Measurements from ENCODE around the gene POLE4. TPM values are rescaled to one million over a fixed set of nuclear protein-coding genes. Genes with fewer than 3 reads are reported as not detected.

The POLE4 gene, protein sequence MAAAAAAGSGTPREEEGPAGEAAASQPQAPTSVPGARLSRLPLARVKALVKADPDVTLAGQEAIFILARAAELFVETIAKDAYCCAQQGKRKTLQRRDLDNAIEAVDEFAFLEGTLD
- 11.4 and 20.9 TPM in 2 replicates for total RNA-seq (2011; cell fraction: chromatin; rRNA removed; ENCODE audit: low replicate concordance)
- 8.0 and 10.5 TPM in 2 replicates for total RNA-seq (2011; cell fraction: nucleolus; rRNA removed)
- total RNA-seq (2011; cell fraction: nucleoplasm; rRNA removed), result 19.5 and 32.4 TPM in 2 replicates
- total RNA-seq (2014; rRNA removed) (58.0 and 59.3 TPM in 2 replicates), total RNA-seq (2014; rRNA removed; fragmentation: Illumina TruSeq; extraction: Trizol) (57.3 and 57.5 TPM in 2 replicates), total RNA-seq (2015; rRNA removed; fragmentation: Illumina TruSeq; extraction: Trizol) (53.2 and 55.1 TPM in 2 replicates), total RNA-seq (2021) (70.0 and 84.1 TPM in 2 replicates), polyA plus RNA-seq (2011; rRNA removed) (37.6 and 73.7 TPM in 2 replicates), polyA plus RNA-seq (2014; fragmentation: Illumina TruSeq; extraction: Trizol) (26.7 and 30.9 TPM in 2 replicates), polyA plus RNA-seq (2014; fragmentation: Nextera tagmentation; extraction: Ambion mirVana) (10 to 100 TPM; 25.7 to 33.2 TPM), polyA plus RNA-seq (2014; rRNA removed) (58.9 and 70.2 TPM in 2 replicates), polyA minus RNA-seq (2011; rRNA and poly(A)+ RNA removed) (4.4 and 9.5 TPM in 2 replicates), Bru-seq, nascent RNA (percentile 69 among the genes with signal in this experiment), BruChase-seq, experiment 1, labeled RNA remaining after a 2-hour chase (percentile 72 among the genes with signal in this experiment), BruChase-seq, experiment 2, labeled RNA remaining after a 6-hour chase (percentile 70 among the genes with signal in this experiment)
- polyA plus RNA-seq (2011; cell fraction: cytosol; rRNA removed), result 15.2 and 19.0 TPM in 2 replicates
- 11.7 and 13.1 TPM in 2 replicates for polyA plus RNA-seq (2011; cell fraction: nucleus; rRNA removed)
- 37.9 and 80.1 TPM in 2 replicates for polyA plus RNA-seq (2012)
- polyA minus RNA-seq (2011; cell fraction: cytosol; rRNA and poly(A)+ RNA removed), result 9.3 and 12.3 TPM in 2 replicates
- 9.0 and 15.3 TPM in 2 replicates for polyA minus RNA-seq (2011; cell fraction: nucleus; rRNA and poly(A)+ RNA removed)
- long read RNA-seq, experiment 1, transcript POLE4-205 (4 exons, 1,248 nt), result major isoform, 53 of 79 reads
- long read RNA-seq, experiment 1, partial matches to known transcripts, result 21 of 79 reads
- long read RNA-seq, experiment 1, other reads (novel, unspliced or antisense), result 4 of 79 reads
- long read RNA-seq, experiment 2, transcript POLE4-205 (4 exons, 1,248 nt), result major isoform, 63 of 69 reads
- long read RNA-seq, experiment 2, partial matches to known transcripts, result 3 of 69 reads
- long read RNA-seq, experiment 2, other reads (novel, unspliced or antisense), result 3 of 69 reads
- long read RNA-seq, experiment 3, transcript POLE4-205 (4 exons, 1,248 nt), result major isoform, 19 of 20 reads
- long read RNA-seq, experiment 3, partial matches to known transcripts, result 0 of 20 reads
- long read RNA-seq, experiment 3, other reads (novel, unspliced or antisense), result 1 of 20 reads

DNA sequence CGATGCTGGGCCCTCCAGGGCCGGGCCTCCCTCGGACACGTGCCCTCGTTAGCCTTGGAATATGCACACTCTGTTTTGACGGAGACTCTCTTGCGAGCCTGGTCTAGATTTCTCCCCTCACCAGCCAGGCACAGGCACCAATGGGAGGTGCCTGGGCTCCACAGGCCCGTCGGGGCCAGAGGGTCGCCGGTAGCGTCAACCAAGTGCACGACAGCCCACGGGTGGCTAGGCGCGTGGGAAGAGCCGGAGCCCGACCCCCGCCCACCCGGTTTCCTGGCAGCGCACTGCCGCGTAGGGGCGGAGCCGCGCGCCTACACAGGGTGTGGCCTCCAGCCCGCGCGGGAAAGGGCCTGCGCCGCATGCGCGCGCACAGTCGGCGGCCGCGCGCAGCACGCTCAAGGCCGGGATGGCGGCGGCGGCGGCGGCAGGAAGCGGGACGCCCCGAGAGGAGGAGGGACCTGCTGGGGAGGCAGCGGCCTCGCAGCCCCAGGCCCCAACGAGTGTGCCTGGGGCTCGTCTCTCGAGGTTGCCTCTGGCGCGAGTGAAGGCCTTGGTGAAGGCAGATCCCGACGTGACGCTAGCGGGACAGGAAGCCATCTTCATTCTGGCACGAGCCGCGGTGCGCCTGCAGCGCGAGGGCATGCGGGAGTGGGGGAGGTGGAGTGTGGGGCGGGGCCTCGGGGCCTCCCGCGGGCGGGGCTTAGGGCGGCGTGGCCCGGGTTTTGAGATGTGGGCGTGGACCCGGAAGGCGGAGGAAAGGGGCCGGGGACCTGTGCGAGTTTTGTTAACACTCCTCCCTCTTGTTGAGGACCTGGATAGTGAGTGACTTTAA lies at the start of gene POLE4:
Gene POLE4, plus strand, starts transcription at position 370 of the 832 bp plus-strand sequence. Its CDS starts 37 bp downstream, at position 407.
- peak within 1 kb of the TSS; percentile 94 for H2AFZ ChIP-seq (ENCODE audit: low read depth, low read length)
- DNase-seq (ENCODE audit: extremely low read depth in 1 of 4, low spot score in 3 of 4) (peak; percentile 91 to 94 (median 92)), ATAC-seq (peak; percentile 99), FAIRE-seq (peak; percentile 59)
- peaks cover 22% of the 10 kb centered on the region for H3K36me3 ChIP-seq (ENCODE audit: control insufficient read depth, insufficient read depth, low read length)
- peak within 1 kb of the TSS; percentile 88 for H3K27ac ChIP-seq (ENCODE audit: extremely low read depth, low read depth, low read length)
- peak within 1 kb of the TSS; percentile 79 for H3K4me2 ChIP-seq (ENCODE audit: insufficient read depth, low read length)
- ChIA-PET POLR2A (interaction anchor here (0.6 to 0.7 kb wide), 2 partner anchors 46 to 80 kb away, joined by 3 to 4 read pairs; no protein-coding TSS in a partner anchor), CTCF (ENCODE audit: low intra/inter-chr PET ratio) (interaction anchor here (0.6 kb wide), 1 partner anchor 764 kb away, joined by 3 read pairs; no protein-coding TSS in a partner anchor)
- peaks cover 11% of the 10 kb centered on the region for H3K9me3 ChIP-seq (replicated peaks; ENCODE audit: control insufficient read depth, insufficient read depth, low read depth, low read length)
- H3K9ac ChIP-seq (ENCODE audit: insufficient read depth in 1 of 2, low read depth in 2 of 2, low read length in 2 of 2), result peak within 1 kb of the TSS; percentile 74 to 98
- WGBS (ENCODE audit: insufficient coverage, low coverage, missing lambda C conversion rate), result under 1% methylated on average over 42 of the region's 81 CpGs
- no peaks in the 10 kb centered on the region for H4K20me1 ChIP-seq (replicated peaks; ENCODE audit: control insufficient read depth, insufficient read depth, low read length)
- intact Hi-C loops (cut with micrococcal nuclease), result no loop called here
- H3K4me3 ChIP-seq, result peak within 1 kb of the TSS; percentile 49
- peaks cover 4% of the 10 kb centered on the region; the same call in 1 of the 3 replicates for H3K79me2 ChIP-seq (ENCODE audit: control insufficient read depth, insufficient read depth, low read length)
- peaks cover 5% of the 10 kb centered on the region in 2 experiments; a peak in 4 of 5 replicates for H3K4me1 ChIP-seq (replicated peaks in 1 of 2; ENCODE audit: control insufficient read depth in 2 of 2, insufficient read depth in 2 of 2, low read length in 2 of 2)
- H3K9me1 ChIP-seq (ENCODE audit: control insufficient read depth, insufficient read depth, low read length), result no peaks in the 10 kb centered on the region
- no TSS peak for BruUV-seq (replicated peaks)
- no peaks in the 10 kb centered on the region for H3K27me3 ChIP-seq (ENCODE audit: control insufficient read depth in 2 of 2, insufficient read depth in 2 of 2, low read length in 2 of 2)
- in situ Hi-C loops (cut with MboI), result no loop called here
- TF ChIP-seq CC2D1A (IDR thresholded peaks at IDR 0.05) (no peak), MXD1 (CRISPR knock-in tag; IDR thresholded peaks at IDR 0.05; ENCODE audit: borderline replicate concordance, poor library complexity, severe bottlenecking) (no peak), FOXA1 (IDR thresholded peaks at IDR 0.05; ENCODE audit: borderline replicate concordance) (no peak), ZNF592 (IDR thresholded peaks at IDR 0.05) (peak; percentile 97), ZNF280B (CRISPR knock-in tag; IDR thresholded peaks at IDR 0.05) (no peak)

All from K562 (cell line).